Calu3 (cell line): ENCODE results near the gene CELF5. TPM values are rescaled to one million over a fixed set of nuclear protein-coding genes. Genes with fewer than 3 reads are reported as not detected.

Experiments
- BruUV-seq: library from RNA; stranded (reverse); fragments of 400-500 nt; replicated peaks from 2 replicates; lab custom pipeline; 2021; lab: Mats Ljungman, UMichigan
- CTCF ChIA-PET: fragments of 300-600 bp; sonication (Branson Sonifier 250); formaldehyde crosslinking; loops from one replicate; lab custom pipeline; 2022; ENCODE audit warnings: antibody characterized with exemption; lab: Charles Lee
- DNase-seq: peaks from one replicate; pipeline ENCODE4 v3.0.0; 2022
- H3K27ac Mint-ChIP-seq: one replicate; pipeline ENCODE4 v1.8.0; 2022; ENCODE audit warnings: mixed read lengths; ENCODE audit not compliant: unreplicated experiment
- H3K27me3 Mint-ChIP-seq: one replicate; pipeline ENCODE4 v1.8.0; 2022; ENCODE audit warnings: mixed read lengths; ENCODE audit not compliant: unreplicated experiment
- H3K36me3 Mint-ChIP-seq: one replicate; pipeline ENCODE4 v1.8.0; 2022; ENCODE audit warnings: mild to moderate bottlenecking, moderate library complexity, mixed read lengths; ENCODE audit not compliant: insufficient read depth, unreplicated experiment
- H3K4me1 Mint-ChIP-seq: one replicate; pipeline ENCODE4 v1.8.0; 2022; ENCODE audit warnings: mild to moderate bottlenecking, low read depth, mixed read lengths; ENCODE audit not compliant: unreplicated experiment
- H3K4me3 Mint-ChIP-seq: one replicate; pipeline ENCODE4 v1.8.0; 2022; ENCODE audit warnings: mild to moderate bottlenecking, low read depth, moderate library complexity, mixed read lengths; ENCODE audit not compliant: unreplicated experiment
- H3K9me3 Mint-ChIP-seq: one replicate; pipeline ENCODE4 v1.8.0; 2022; ENCODE audit warnings: low read depth, mixed read lengths; ENCODE audit not compliant: unreplicated experiment
- CTCF ChIP-seq: fragments of 200-600 bp; IDR thresholded peaks from one replicate; pipeline ENCODE4 v1.8.0; 2022; ENCODE audit warnings: antibody characterized with exemption; ENCODE audit not compliant: unreplicated experiment
- intact Hi-C: fragments of 100-400 bp; cut with micrococcal nuclease; formaldehyde crosslinking; loops from one replicate; pipeline ENCODE4 v1.10.0; 2022; ENCODE audit not compliant: unreplicated experiment
- total RNA-seq: library from RNA; stranded (reverse); gene quantifications from 2 replicates; pipeline ENCODE4 v1.2.3, GENCODE V29; 2022

CELF5 gene
- total RNA-seq, 1 experiment from 2014 or later = 0.40 TPM

- CTCF ChIA-PET = interaction anchor here (0.7 to 0.9 kb wide), 2 partner anchors 10 to 265 kb away, joined by 3 to 8 read pairs; no protein-coding TSS in a partner anchor
- no peak for DNase-seq
- Mint-ChIP-seq H3K4me3 (no peak overlapping the region), H3K27me3 (peaks cover 68% of the 10 kb centered on the region), H3K36me3 (no peaks in the 10 kb centered on the region), H3K27ac (no peak overlapping the region), H3K4me1 (no peaks in the 10 kb centered on the region), H3K9me3 (no peaks in the 10 kb centered on the region)
- intact Hi-C loops = no loop called here
- BruUV-seq = no TSS peak
- TF ChIP-seq CTCF = no peak
Measured at GRCh38 chr19:3251229-3251628, 26.8 kb downstream of the CELF5 start.

GRCh38 chr19:3252650-3253049 lies 28.2 kb downstream of the CELF5 start:
- no TSS peak for BruUV-seq
- H3K27me3 Mint-ChIP-seq = peaks cover 69% of the 10 kb centered on the region
- intact Hi-C loops = no loop called here
- no peaks in the 10 kb centered on the region for H3K9me3 Mint-ChIP-seq
- no peak overlapping the region for H3K27ac Mint-ChIP-seq
- no peak overlapping the region for H3K4me3 Mint-ChIP-seq
- no peak for DNase-seq
- H3K4me1 Mint-ChIP-seq = no peaks in the 10 kb centered on the region
- no peak for TF ChIP-seq CTCF
- no peaks in the 10 kb centered on the region for H3K36me3 Mint-ChIP-seq
- CTCF ChIA-PET = no interaction called here

- Mint-ChIP-seq H3K27me3 (peaks cover 69% of the 10 kb centered on the region), H3K4me1 (no peaks in the 10 kb centered on the region), H3K4me3 (no peak overlapping the region), H3K27ac (no peak overlapping the region), H3K9me3 (no peaks in the 10 kb centered on the region), H3K36me3 (no peaks in the 10 kb centered on the region)
- no TSS peak for BruUV-seq
- TF ChIP-seq CTCF = no peak
- intact Hi-C loops = no loop called here
- no peak for DNase-seq
- CTCF ChIA-PET = no interaction called here
Measured at GRCh38 chr19:3253270-3253669, 28.8 kb downstream of the CELF5 start.

- DNase-seq = no peak
- TF ChIP-seq CTCF = no peak
- BruUV-seq = no TSS peak
- H3K36me3 Mint-ChIP-seq = no peaks in the 10 kb centered on the region
- peaks cover 74% of the 10 kb centered on the region for H3K27me3 Mint-ChIP-seq
- H3K9me3 Mint-ChIP-seq = no peaks in the 10 kb centered on the region
- no peaks in the 10 kb centered on the region for H3K4me1 Mint-ChIP-seq
- H3K4me3 Mint-ChIP-seq = no peak overlapping the region
- CTCF ChIA-PET = no interaction called here
- intact Hi-C loops = no loop called here
- no peak overlapping the region for H3K27ac Mint-ChIP-seq
Measured at GRCh38 chr19:3254520-3254919, 30.1 kb downstream of the CELF5 start.
